GM11168 (cell line): ENCODE data around the gene HMGCS2.
"Not testable (repeated sequence)": the region's sequence is repeated elsewhere in the genome, so short reads cannot be mapped to it uniquely, and the experiment has no call there.

Experiments used
- in situ Hi-C: fragments of 300-500 bp; cut with MboI; formaldehyde crosslinking; loops from one replicate; pipeline ENCODE4 v1.12.0; 2022; ENCODE audit warnings: low sequenced_read_pairs; ENCODE audit not compliant: unreplicated experiment

The HMGCS2 gene

DNA sequence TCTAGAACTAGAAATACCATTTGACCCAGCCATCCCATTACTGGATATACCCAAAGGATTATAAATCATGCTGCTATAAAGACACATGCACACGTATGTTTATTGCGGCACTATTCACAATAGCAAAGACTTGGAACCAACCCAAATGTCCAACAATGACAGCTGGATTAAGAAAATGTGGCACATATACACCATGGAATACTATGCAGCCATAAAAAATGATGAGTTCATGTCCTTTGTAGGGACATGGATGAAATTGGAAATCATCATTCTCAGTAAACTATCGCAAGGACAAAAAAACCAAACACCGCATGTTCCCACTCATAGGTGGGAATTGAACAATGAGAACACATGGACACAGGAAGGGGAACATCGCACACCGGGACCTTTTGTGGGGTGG, 62.1 kb downstream of the HMGCS2 start:
- in situ Hi-C loops = not testable (repeated sequence)

DNA sequence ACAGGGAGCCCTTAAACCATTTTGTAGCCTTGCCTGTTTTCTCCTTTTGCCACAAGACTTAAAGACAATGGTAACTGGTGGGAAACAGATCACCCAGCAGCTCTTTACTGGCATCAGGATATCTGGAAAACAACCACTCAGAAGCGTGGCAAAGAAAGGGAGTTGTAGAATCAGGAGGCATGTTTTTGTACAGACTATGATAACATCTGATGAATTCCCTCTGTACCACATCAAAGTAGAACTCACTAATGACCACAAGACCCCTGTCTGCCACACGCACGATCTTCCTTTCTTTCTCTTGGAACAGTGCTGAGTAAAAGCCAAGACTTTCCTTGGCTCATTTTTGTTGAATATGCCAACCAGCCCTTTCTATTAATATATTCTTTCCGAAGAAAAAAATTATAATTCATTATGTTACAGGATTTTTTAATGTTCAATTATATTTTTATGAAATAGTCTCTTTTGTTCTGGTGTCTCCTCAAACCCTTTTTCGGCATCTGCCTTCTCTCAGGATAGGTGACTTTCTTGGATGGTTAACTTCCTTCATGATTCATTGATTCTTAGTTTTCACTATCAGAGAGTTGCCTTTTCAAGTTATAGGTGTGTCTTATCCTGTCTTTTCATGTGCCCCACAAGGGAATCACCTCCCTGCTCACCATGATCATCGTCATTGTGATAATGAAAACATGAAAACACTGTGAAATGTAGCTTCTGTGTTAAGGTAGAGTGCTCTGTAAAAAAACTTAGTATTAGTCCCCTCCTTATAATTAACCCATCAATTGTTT, 64.8 kb downstream of the HMGCS2 start:
- in situ Hi-C loops = no loop called here

DNA sequence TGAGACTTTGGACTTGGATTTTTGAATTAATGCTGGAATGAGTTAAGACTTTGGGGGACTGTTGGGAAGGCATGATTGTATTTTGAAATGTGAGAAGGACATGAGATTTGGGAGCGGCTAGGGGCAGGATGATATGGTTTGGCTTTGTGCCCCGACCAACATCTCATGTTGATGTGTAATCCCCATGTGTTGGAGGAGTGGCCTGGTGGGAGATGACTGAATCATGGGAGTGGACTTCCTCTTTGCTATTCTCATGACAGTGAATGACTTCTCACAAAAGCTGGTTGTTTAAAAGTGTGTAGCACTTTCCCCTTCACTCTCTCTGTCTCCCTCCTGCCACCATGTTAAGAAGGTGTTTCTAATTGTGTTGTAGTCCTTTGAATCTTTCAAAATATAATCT, 66.3 kb downstream of the HMGCS2 start:
- in situ Hi-C loops = no loop called here

DNA sequence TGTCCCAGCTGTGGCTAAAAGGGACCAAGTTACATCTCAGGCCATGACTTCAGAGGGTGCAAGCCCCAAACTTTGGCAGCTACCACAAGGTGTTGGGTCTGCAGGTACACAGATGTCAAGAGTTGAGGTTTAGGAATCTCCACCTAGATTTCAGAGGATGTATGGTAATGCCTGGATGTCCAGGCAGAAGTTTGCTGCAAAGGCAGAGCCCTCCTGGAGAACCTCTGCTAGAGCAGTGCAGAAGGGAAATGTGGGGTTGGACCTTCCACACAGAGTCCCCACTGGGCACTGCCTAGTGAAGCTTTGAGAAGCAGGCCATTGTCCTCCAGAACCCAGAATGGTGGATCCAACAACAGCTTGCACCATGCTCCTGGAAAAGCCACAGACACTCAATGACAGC, 67.0 kb downstream of the HMGCS2 start:
- in situ Hi-C loops = no loop called here

DNA sequence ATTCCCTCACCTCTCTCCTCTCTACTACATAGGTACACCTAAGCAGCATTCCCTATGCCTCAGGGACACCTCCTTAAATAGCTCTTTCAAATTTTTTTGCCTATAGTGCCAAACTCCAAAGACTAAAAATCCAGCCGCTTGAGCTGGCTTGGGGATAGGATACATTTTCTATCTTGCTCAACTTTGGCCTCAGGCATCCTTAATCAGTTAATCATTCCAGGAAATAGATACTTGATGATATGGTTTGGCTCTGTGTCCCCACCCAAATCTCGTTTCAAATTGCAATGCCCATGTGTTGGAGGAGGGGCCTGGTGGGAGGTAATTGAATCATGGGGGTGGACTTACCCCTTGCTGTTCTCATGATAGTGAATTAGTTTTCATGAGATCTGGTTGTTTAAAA, 68.4 kb downstream of the HMGCS2 start:
- in situ Hi-C loops = no loop called here
